ENCODE data around the gene TRAF7.
A peak's percentile ranks its signal among the peaks of the same experiment; 100 is the strongest.
"Not testable (repeated sequence)": the region's sequence is repeated elsewhere in the genome, so short reads cannot be mapped to it uniquely, and the experiment has no call there.

Gene TRAF7

GRCh38 chr16:2125609-2126008, 30.0 kb upstream of the TRAF7 start:
- not testable (repeated sequence) for H3K9me3 ChIP-seq (ENCODE audit: insufficient read depth, low read length); H3F3A ChIP-seq (ENCODE audit: insufficient read depth); H3K4me2 ChIP-seq (ENCODE audit: low read depth, low read length, poor library complexity, severe bottlenecking); H3K4me3 ChIP-seq (ENCODE audit: insufficient read depth, low read length, poor library complexity, severe bottlenecking); H3K27me3 ChIP-seq (ENCODE audit: low read length); H2AFZ ChIP-seq (ENCODE audit: low read depth, low read length, severe bottlenecking); H4K20me1 ChIP-seq (ENCODE audit: low read depth, low read length); H3K9me2 ChIP-seq (replicated peaks; ENCODE audit: insufficient read depth, low read length); H3K27ac ChIP-seq (ENCODE audit: low read depth, low read length); H3K79me2 ChIP-seq (ENCODE audit: insufficient read depth, low read length); H3K9ac ChIP-seq (ENCODE audit: low read length); H3K36me3 ChIP-seq (ENCODE audit: low read length)

GRCh38 chr16:2126161-2126743, 29.3 kb upstream of the TRAF7 start:
- not testable (repeated sequence) for H3K4me3 ChIP-seq (ENCODE audit: insufficient read depth, low read length, poor library complexity, severe bottlenecking); H3K27me3 ChIP-seq (ENCODE audit: low read length); H3K9me3 ChIP-seq (ENCODE audit: insufficient read depth, low read length); H4K20me1 ChIP-seq (ENCODE audit: low read depth, low read length); H3K9me2 ChIP-seq (replicated peaks; ENCODE audit: insufficient read depth, low read length); H2AFZ ChIP-seq (ENCODE audit: low read depth, low read length, severe bottlenecking); H3K79me2 ChIP-seq (ENCODE audit: insufficient read depth, low read length); H3K27ac ChIP-seq (ENCODE audit: low read depth, low read length); H3K36me3 ChIP-seq (ENCODE audit: low read length); H3F3A ChIP-seq (ENCODE audit: insufficient read depth); H3K4me2 ChIP-seq (ENCODE audit: low read depth, low read length, poor library complexity, severe bottlenecking); H3K9ac ChIP-seq (ENCODE audit: low read length)

- not testable (repeated sequence) for H3K9me2 ChIP-seq (replicated peaks; ENCODE audit: insufficient read depth, low read length); H4K20me1 ChIP-seq (ENCODE audit: low read depth, low read length); H3K9ac ChIP-seq (ENCODE audit: low read length); H3F3A ChIP-seq (ENCODE audit: insufficient read depth); H3K4me2 ChIP-seq (ENCODE audit: low read depth, low read length, poor library complexity, severe bottlenecking); H3K36me3 ChIP-seq (ENCODE audit: low read length); H3K27me3 ChIP-seq (ENCODE audit: low read length); H3K27ac ChIP-seq (ENCODE audit: low read depth, low read length); H3K4me3 ChIP-seq (ENCODE audit: insufficient read depth, low read length, poor library complexity, severe bottlenecking); H3K9me3 ChIP-seq (ENCODE audit: insufficient read depth, low read length); H2AFZ ChIP-seq (ENCODE audit: low read depth, low read length, severe bottlenecking); H3K79me2 ChIP-seq (ENCODE audit: insufficient read depth, low read length)
Observed at GRCh38 chr16:2126928-2127556, 28.5 kb upstream of the TRAF7 start.

- not testable (repeated sequence) for H2AFZ ChIP-seq (ENCODE audit: low read depth, low read length, severe bottlenecking); H3K27me3 ChIP-seq (ENCODE audit: low read length); H3K9ac ChIP-seq (ENCODE audit: low read length); H3K9me3 ChIP-seq (ENCODE audit: insufficient read depth, low read length); H3K27ac ChIP-seq (ENCODE audit: low read depth, low read length); H3F3A ChIP-seq (ENCODE audit: insufficient read depth); H3K79me2 ChIP-seq (ENCODE audit: insufficient read depth, low read length); H3K9me2 ChIP-seq (replicated peaks; ENCODE audit: insufficient read depth, low read length); H3K36me3 ChIP-seq (ENCODE audit: low read length); H4K20me1 ChIP-seq (ENCODE audit: low read depth, low read length); H3K4me3 ChIP-seq (ENCODE audit: insufficient read depth, low read length, poor library complexity, severe bottlenecking); H3K4me2 ChIP-seq (ENCODE audit: low read depth, low read length, poor library complexity, severe bottlenecking)
Observed at GRCh38 chr16:2127630-2128280, 27.8 kb upstream of the TRAF7 start.

- not testable (repeated sequence) for H3K27me3 ChIP-seq (ENCODE audit: low read length); H3K79me2 ChIP-seq (ENCODE audit: insufficient read depth, low read length); H3K4me3 ChIP-seq (ENCODE audit: insufficient read depth, low read length, poor library complexity, severe bottlenecking); H3K9me2 ChIP-seq (replicated peaks; ENCODE audit: insufficient read depth, low read length); H3F3A ChIP-seq (ENCODE audit: insufficient read depth); H2AFZ ChIP-seq (ENCODE audit: low read depth, low read length, severe bottlenecking); H3K27ac ChIP-seq (ENCODE audit: low read depth, low read length); H3K9me3 ChIP-seq (ENCODE audit: insufficient read depth, low read length); H4K20me1 ChIP-seq (ENCODE audit: low read depth, low read length); H3K9ac ChIP-seq (ENCODE audit: low read length); H3K36me3 ChIP-seq (ENCODE audit: low read length); H3K4me2 ChIP-seq (ENCODE audit: low read depth, low read length, poor library complexity, severe bottlenecking)
Observed at GRCh38 chr16:2129251-2129650, 26.3 kb upstream of the TRAF7 start.

GRCh38 chr16:2129890-2130447, 25.6 kb upstream of the TRAF7 start:
- not testable (repeated sequence) for H4K20me1 ChIP-seq (ENCODE audit: low read depth, low read length); H3K9me2 ChIP-seq (replicated peaks; ENCODE audit: insufficient read depth, low read length); H3K9me3 ChIP-seq (ENCODE audit: insufficient read depth, low read length); H3K4me2 ChIP-seq (ENCODE audit: low read depth, low read length, poor library complexity, severe bottlenecking); H3K79me2 ChIP-seq (ENCODE audit: insufficient read depth, low read length); H3K27ac ChIP-seq (ENCODE audit: low read depth, low read length); H3K9ac ChIP-seq (ENCODE audit: low read length); H3K4me3 ChIP-seq (ENCODE audit: insufficient read depth, low read length, poor library complexity, severe bottlenecking); H2AFZ ChIP-seq (ENCODE audit: low read depth, low read length, severe bottlenecking); H3K36me3 ChIP-seq (ENCODE audit: low read length); H3K27me3 ChIP-seq (ENCODE audit: low read length); H3F3A ChIP-seq (ENCODE audit: insufficient read depth)

GRCh38 chr16:2133797-2134196, 21.8 kb upstream of the TRAF7 start:
- not testable (repeated sequence) for H3K4me3 ChIP-seq (ENCODE audit: insufficient read depth, low read length, poor library complexity, severe bottlenecking); H3F3A ChIP-seq (ENCODE audit: insufficient read depth); H3K27ac ChIP-seq (ENCODE audit: low read depth, low read length); H3K27me3 ChIP-seq (ENCODE audit: low read length); H3K9ac ChIP-seq (ENCODE audit: low read length); H2AFZ ChIP-seq (ENCODE audit: low read depth, low read length, severe bottlenecking); H3K9me3 ChIP-seq (ENCODE audit: insufficient read depth, low read length); H3K9me2 ChIP-seq (replicated peaks; ENCODE audit: insufficient read depth, low read length); H3K4me2 ChIP-seq (ENCODE audit: low read depth, low read length, poor library complexity, severe bottlenecking); H4K20me1 ChIP-seq (ENCODE audit: low read depth, low read length); H3K36me3 ChIP-seq (ENCODE audit: low read length); H3K79me2 ChIP-seq (ENCODE audit: insufficient read depth, low read length)

- Histone ChIP-seq H3K9ac (ENCODE audit: low read length) (peak overlapping the region; percentile 45; the same call in 1 of the 2 replicates), H3K4me3 (ENCODE audit: insufficient read depth, low read length, poor library complexity, severe bottlenecking) (peak overlapping the region; percentile 40), H3K4me2 (ENCODE audit: low read depth, low read length, poor library complexity, severe bottlenecking) (peak overlapping the region; percentile 48)
- not testable (repeated sequence) for H3K79me2 ChIP-seq (ENCODE audit: insufficient read depth, low read length); H3K9me3 ChIP-seq (ENCODE audit: insufficient read depth, low read length); H3K36me3 ChIP-seq (ENCODE audit: low read length); H2AFZ ChIP-seq (ENCODE audit: low read depth, low read length, severe bottlenecking); H4K20me1 ChIP-seq (ENCODE audit: low read depth, low read length); H3F3A ChIP-seq (ENCODE audit: insufficient read depth); H3K27ac ChIP-seq (ENCODE audit: low read depth, low read length); H3K9me2 ChIP-seq (replicated peaks; ENCODE audit: insufficient read depth, low read length); H3K27me3 ChIP-seq (ENCODE audit: low read length)
Observed at GRCh38 chr16:2135071-2135470, 20.5 kb upstream of the TRAF7 start.
